GM12878 (cell line): ENCODE measurements around the gene SAMD4A. TPM values are rescaled to one million over a fixed set of nuclear protein-coding genes. Genes with fewer than 3 reads are reported as not detected.

Source experiments
- ATAC-seq: fragments of 200-7000 bp; cut with Tn5 transposase; 3 replicates; pipeline ENCODE4 v1.9.1; 2020; ENCODE audit warnings: mild to moderate bottlenecking, moderate library complexity
- BruUV-seq: library from RNA; stranded (reverse); fragments of 400-500 nt; replicated peaks from 2 replicates; lab custom pipeline; 2021; lab: Mats Ljungman, UMichigan
- CTCF ChIA-PET: fragments of 300-600 bp; sonication (Branson Sonifier 250); formaldehyde crosslinking; extraction: SDS; loops from one replicate; lab custom pipeline; 2021; ENCODE audit warnings: inconsistent platforms; lab: Yijun Ruan, JAX
- POLR2A ChIA-PET: fragments of 350-600 bp; formaldehyde crosslinking; extraction: SDS; loops from one replicate; lab custom pipeline; 2021; ENCODE audit warnings: inconsistent platforms; lab: Charles Lee
- RAD21 ChIA-PET: fragments of 300-600 bp; sonication (Branson Sonifier 250); formaldehyde crosslinking; loops from one replicate; lab custom pipeline; 2023; ENCODE audit warnings: antibody characterized with exemption; ENCODE audit not compliant: unreplicated experiment; lab: Charles Lee
- SMC1A ChIA-PET: fragments of 300-600 bp; sonication (Branson Sonifier 250); formaldehyde crosslinking; loops from one replicate; lab custom pipeline; 2023; ENCODE audit not compliant: unreplicated experiment, uncharacterized antibody; lab: Charles Lee
- DNase-seq: peaks from one replicate; pipeline ENCODE4 v3.0.0-alpha.2; 2011; ENCODE audit warnings: low read depth, low spot score
- FAIRE-seq: peaks from 3 replicates; lab custom pipeline; 2011; peaks lifted over from hg19 to GRCh38; lab: Jason Lieb, UNC
- H2AFZ ChIP-seq: 2 replicates; pipeline ENCODE4 v1.6.0; 2011; ENCODE audit warnings: low read depth, low read length, control low read depth; ENCODE audit not compliant: control insufficient read depth
- H3K27ac ChIP-seq: 2 replicates; pipeline ENCODE4 v1.5.1; 2011; ENCODE audit warnings: control low read depth; ENCODE audit not compliant: control insufficient read depth, insufficient read depth
- H3K27me3 ChIP-seq, 2 experiments: replicated peaks in 1 of 2; 2 replicates each; pipeline versions ENCODE4 v1.6.0 to v1.6.1; 2011; ENCODE audit warnings: low read length in 1 of 2; ENCODE audit not compliant: control insufficient read depth in 2 of 2, insufficient read depth in 2 of 2
- H3K36me3 ChIP-seq, 2 experiments: 2 replicates each; pipeline ENCODE4 v1.5.1; 2011; ENCODE audit warnings: low read length in 1 of 2; ENCODE audit not compliant: control insufficient read depth in 2 of 2, insufficient read depth in 2 of 2
- H3K4me1 ChIP-seq: 2 replicates; pipeline ENCODE4 v1.6.1; 2011; ENCODE audit warnings: mild to moderate bottlenecking, low read length, moderate library complexity, mixed read lengths; ENCODE audit not compliant: control insufficient read depth, insufficient read depth
- H3K4me2 ChIP-seq: 2 replicates; pipeline ENCODE4 v1.6.0; 2011; ENCODE audit warnings: control low read depth; ENCODE audit not compliant: control insufficient read depth, insufficient read depth
- H3K4me3 ChIP-seq: fragments of 200-600 bp; sonication (generic); 2 replicates; pipeline ENCODE4 v1.5.1; 2016
- H3K79me2 ChIP-seq: 2 replicates; pipeline ENCODE4 v1.6.0; 2011; ENCODE audit warnings: low read length; ENCODE audit not compliant: control insufficient read depth, insufficient read depth
- H3K9ac ChIP-seq: 2 replicates; pipeline ENCODE4 v1.8.0; 2011; ENCODE audit warnings: low read length, control low read depth, mixed read lengths; ENCODE audit not compliant: control insufficient read depth, insufficient read depth
- H3K9me3 ChIP-seq: replicated peaks from 3 replicates; pipeline ENCODE4 v1.5.1; 2011; ENCODE audit warnings: mild to moderate bottlenecking, low read length; ENCODE audit not compliant: control insufficient read depth, insufficient read depth
- H4K20me1 ChIP-seq: 2 replicates; pipeline ENCODE4 v1.6.0; 2011; ENCODE audit not compliant: control insufficient read depth, insufficient read depth
- ESRRA ChIP-seq: IDR thresholded peaks from 2 replicates; pipeline ENCODE4 v1.6.1; 2012; ENCODE audit warnings: mild to moderate bottlenecking, low read length, improper control_type of control experiment
- MTA3 ChIP-seq: IDR thresholded peaks from 2 replicates; pipeline ENCODE4 v1.6.1; 2012; ENCODE audit warnings: low read length, inconsistent platforms, borderline replicate concordance
- MXI1 ChIP-seq: fragments of 150-350 bp; IDR thresholded peaks from 2 replicates; pipeline ENCODE4 v1.6.1; 2011; ENCODE audit warnings: low read depth, mild to moderate bottlenecking, inconsistent platforms, low read length, improper control_type of control experiment
- PKNOX1 ChIP-seq: fragments of 450-650 bp; IDR thresholded peaks from 2 replicates; pipeline ENCODE4 v1.6.1; 2016; ENCODE audit warnings: mild to moderate bottlenecking
- SIX5 ChIP-seq: IDR thresholded peaks from 2 replicates; pipeline ENCODE4 v1.6.1; 2011; ENCODE audit warnings: mild to moderate bottlenecking, low read depth, low read length, moderate library complexity; ENCODE audit not compliant: severe bottlenecking
- SMAD5 ChIP-seq: IDR thresholded peaks from 2 replicates; pipeline ENCODE4 v1.6.1; 2016; ENCODE audit warnings: antibody characterized with exemption, low read depth
- SUPT20H ChIP-seq: IDR thresholded peaks from 2 replicates; pipeline ENCODE4 v1.6.1; 2011; ENCODE audit warnings: low read depth, mild to moderate bottlenecking, low read length, moderate library complexity, borderline replicate concordance; ENCODE audit not compliant: control insufficient read depth
- WRNIP1 ChIP-seq: IDR thresholded peaks from 2 replicates; pipeline ENCODE4 v1.6.1; 2011; ENCODE audit warnings: low read depth, low read length, improper control_type of control experiment, borderline replicate concordance
- ZBED1 ChIP-seq: IDR thresholded peaks from 2 replicates; pipeline ENCODE4 v1.6.1; 2016; ENCODE audit warnings: borderline replicate concordance
- ZNF274 ChIP-seq: IDR thresholded peaks from one replicate; pipeline ENCODE4 v1.8.0; 2011; ENCODE audit not compliant: insufficient read length, insufficient read depth
- ZNF687 ChIP-seq: fragments of 450-650 bp; IDR thresholded peaks from 2 replicates; pipeline ENCODE4 v1.6.1; 2017; ENCODE audit warnings: mild to moderate bottlenecking, moderate library complexity
- WGBS: methylation state at CpG from one replicate; pipeline ENCODE4 v1.1.6; 2016; ENCODE audit warnings: low lambda C conversion rate; ENCODE audit not compliant: insufficient replicate concordance, insufficient coverage; ENCODE audit errors: missing lambda C conversion rate; 5-methylcytosine and 5-hydroxymethylcytosine counted together
- in situ Hi-C: fragments of 300-500 bp; cut with MboI; formaldehyde crosslinking; loops from 9 replicates; pipeline ENCODE4 v1.14.3; 2018; ENCODE audit warnings: mixed read lengths
- intact Hi-C: fragments of 100-400 bp; cut with micrococcal nuclease; formaldehyde crosslinking; loops from one replicate; pipeline ENCODE4 v1.14.2; 2022; ENCODE audit not compliant: unreplicated experiment
- polyA plus RNA-seq, 11 experiments: library from polyadenylated mRNA; depleted of rRNA in 4 of 11; unstranded in 6 of 11; stranded (reverse) in 5 of 11; fragments of >200 nt; fragmentation: Nextera tagmentation in 4 of 11; fragmentation: Illumina TruSeq in 1 of 11; extraction: Ambion mirVana in 4 of 11; extraction: Trizol in 1 of 11; gene quantifications; 1 replicate in 1 of 11; 2 replicates in 10 of 11; pipeline versions ENCODE4 v1.2.1 to v1.2.3, GENCODE V29; 2011 to 2016; ENCODE audit warnings: inconsistent platforms in 2 of 11, missing spikeins in 2 of 11, low read depth in 1 of 11
- total RNA-seq, 4 experiments: library from RNA; depleted of rRNA in 3 of 4; stranded (reverse); fragments of >200 nt in 3 of 4; fragmentation: Illumina TruSeq in 1 of 4; extraction: Trizol in 1 of 4; gene quantifications; 2 replicates each; pipeline versions ENCODE4 v1.2.1 to v1.2.3, GENCODE V29; 2013 to 2021
- TF ChIP-seq, protein P1 (sequence below): fragments of 450-650 bp; IDR thresholded peaks from 2 replicates; pipeline ENCODE4 v1.6.1; 2016; ENCODE audit warnings: mild to moderate bottlenecking
- TF ChIP-seq, protein P2 (sequence below): fragments of 150-350 bp; IDR thresholded peaks from 2 replicates; pipeline ENCODE4 v1.6.1; 2014; ENCODE audit warnings: mild to moderate bottlenecking, low read depth, low read length

The SAMD4A gene
- total and polyA plus RNA-seq, 10 of the 15 experiments (the other 5 are each of a cell fraction or from before 2014, with no cell fraction given) = 0.05 to 0.56 (median 0.31) TPM

- CTCF ChIA-PET = interaction anchor here (0.7 to 8.2 kb wide), 6 partner anchors 10 to 166 kb away, joined by 3 to 71 read pairs (median 4); partner anchors contain the start of gene SAMD4A
- 0% methylated on average over 6 of the region's 6 CpGs for WGBS
- intact Hi-C loops = loop anchor here (2.0 kb wide), 1 partner anchor 42 kb away; no protein-coding TSS in a partner anchor
- no peak for TF ChIP-seq ESRRA
- no peak for TF ChIP-seq ZBED1
- TF ChIP-seq SIX5 = no peak
- TF ChIP-seq PKNOX1 = peak; percentile 41; the same call in 1 of the 2 replicates
- no peak for TF ChIP-seq SUPT20H
- no peak for TF ChIP-seq MXI1
- TF ChIP-seq, protein P1, sequence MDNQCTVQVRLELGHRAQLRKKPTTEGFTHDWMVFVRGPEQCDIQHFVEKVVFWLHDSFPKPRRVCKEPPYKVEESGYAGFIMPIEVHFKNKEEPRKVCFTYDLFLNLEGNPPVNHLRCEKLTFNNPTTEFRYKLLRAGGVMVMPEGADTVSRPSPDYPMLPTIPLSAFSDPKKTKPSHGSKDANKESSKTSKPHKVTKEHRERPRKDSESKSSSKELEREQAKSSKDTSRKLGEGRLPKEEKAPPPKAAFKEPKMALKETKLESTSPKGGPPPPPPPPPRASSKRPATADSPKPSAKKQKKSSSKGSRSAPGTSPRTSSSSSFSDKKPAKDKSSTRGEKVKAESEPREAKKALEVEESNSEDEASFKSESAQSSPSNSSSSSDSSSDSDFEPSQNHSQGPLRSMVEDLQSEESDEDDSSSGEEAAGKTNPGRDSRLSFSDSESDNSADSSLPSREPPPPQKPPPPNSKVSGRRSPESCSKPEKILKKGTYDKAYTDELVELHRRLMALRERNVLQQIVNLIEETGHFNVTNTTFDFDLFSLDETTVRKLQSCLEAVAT = 0 out of 2 replicates have a peak, but pooled peaks have one; percentile 35
- TF ChIP-seq, protein P2, sequence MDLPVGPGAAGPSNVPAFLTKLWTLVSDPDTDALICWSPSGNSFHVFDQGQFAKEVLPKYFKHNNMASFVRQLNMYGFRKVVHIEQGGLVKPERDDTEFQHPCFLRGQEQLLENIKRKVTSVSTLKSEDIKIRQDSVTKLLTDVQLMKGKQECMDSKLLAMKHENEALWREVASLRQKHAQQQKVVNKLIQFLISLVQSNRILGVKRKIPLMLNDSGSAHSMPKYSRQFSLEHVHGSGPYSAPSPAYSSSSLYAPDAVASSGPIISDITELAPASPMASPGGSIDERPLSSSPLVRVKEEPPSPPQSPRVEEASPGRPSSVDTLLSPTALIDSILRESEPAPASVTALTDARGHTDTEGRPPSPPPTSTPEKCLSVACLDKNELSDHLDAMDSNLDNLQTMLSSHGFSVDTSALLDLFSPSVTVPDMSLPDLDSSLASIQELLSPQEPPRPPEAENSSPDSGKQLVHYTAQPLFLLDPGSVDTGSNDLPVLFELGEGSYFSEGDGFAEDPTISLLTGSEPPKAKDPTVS = no peak
- TF ChIP-seq ZNF687 = 0 out of 2 replicates have a peak, but pooled peaks have one; percentile 43
- no peak for TF ChIP-seq SMAD5
- TF ChIP-seq ZNF274 = no peak
- no peak for TF ChIP-seq WRNIP1
- no peak; the same call in 1 of the 2 replicates for TF ChIP-seq MTA3
These were observed 163.4 kb downstream of the SAMD4A start for GRCh38 chr14:54730156-54730961.

More at GRCh38 chr14:54730156-54730961, 163.4 kb downstream of the SAMD4A start:
- Histone ChIP-seq H3K27me3 (no peaks in the 10 kb centered on the region), H3K4me1 (peaks cover 20% of the 10 kb centered on the region), H3K9ac (no peak overlapping the region; the same call in 1 of the 2 replicates), H3K79me2 (no peaks in the 10 kb centered on the region), H3K36me3 (no peaks in the 10 kb centered on the region), H3K4me3 (no peak overlapping the region), H2AFZ (peak overlapping the region; percentile 51), H3K4me2 (peak overlapping the region; percentile 52), H3K9me3 (no peaks in the 10 kb centered on the region), H4K20me1 (no peaks in the 10 kb centered on the region), H3K27ac (peak overlapping the region; percentile 74)
- RAD21 ChIA-PET = interaction anchor here (1.0 to 1.5 kb wide), 5 partner anchors 18 to 168 kb away, joined by 3 to 5 read pairs (median 4); no protein-coding TSS in a partner anchor
- POLR2A ChIA-PET = no interaction called here
- ATAC-seq = peak; percentile 98
- peak; percentile 96 for FAIRE-seq
- in situ Hi-C loops = no loop called here
- no TSS peak for BruUV-seq
- SMC1A ChIA-PET = interaction anchor here (0.7 to 1.9 kb wide), 12 partner anchors 10 to 166 kb away, joined by 3 to 6 read pairs (median 4); no protein-coding TSS in a partner anchor
- DNase-seq = peak; percentile 94
